GM19395 (cell line): ENCODE measurements around the gene ECE2.

Source experiments
- ATAC-seq: cut with Tn5 transposase; IDR thresholded peaks from one replicate; pipeline ENCODE4 v1.9.1; 2021; ENCODE audit warnings: mild to moderate bottlenecking, moderate library complexity; ENCODE audit not compliant: unreplicated experiment

The ECE2 gene

DNA sequence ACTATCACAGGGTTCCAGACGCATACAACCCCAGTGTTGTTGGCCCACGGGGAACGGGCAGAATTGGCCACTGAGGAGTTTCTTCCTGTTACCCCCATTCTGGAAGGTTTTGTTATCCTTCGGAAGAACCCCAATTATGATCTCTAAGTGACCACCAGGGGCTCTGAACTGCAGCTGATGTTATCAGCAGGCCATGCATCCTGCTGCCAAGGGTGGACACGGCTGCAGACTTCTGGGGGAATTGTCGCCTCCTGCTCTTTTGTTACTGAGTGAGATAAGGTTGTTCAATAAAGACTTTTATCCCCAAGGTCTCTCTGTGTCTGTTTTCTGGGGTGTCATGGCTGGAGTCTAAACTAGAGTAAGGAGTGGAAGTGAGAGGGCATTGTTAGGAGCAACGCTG lies 32.9 kb downstream of the ECE2 start:
- no peak for ATAC-seq

DNA sequence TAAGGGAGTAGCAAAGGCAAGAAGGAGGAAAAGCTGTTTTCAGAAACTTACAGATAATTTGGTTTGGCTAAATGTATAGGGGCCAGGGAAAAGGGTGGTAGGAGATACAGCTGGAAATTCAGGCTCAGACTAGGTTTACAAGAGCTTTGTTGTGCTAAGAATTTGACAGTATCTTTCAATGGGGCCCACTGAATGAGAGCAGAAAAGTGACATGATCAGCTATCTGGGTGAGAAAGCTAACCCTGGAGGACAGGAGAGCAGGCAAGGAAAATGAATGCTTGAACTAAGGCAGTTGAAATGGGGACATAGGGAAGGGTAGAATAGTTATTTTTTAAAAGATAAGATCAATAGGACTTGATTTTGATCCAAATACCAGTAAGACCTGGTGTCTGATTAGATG lies 35.8 kb downstream of the ECE2 start:
- ATAC-seq = no peak

DNA sequence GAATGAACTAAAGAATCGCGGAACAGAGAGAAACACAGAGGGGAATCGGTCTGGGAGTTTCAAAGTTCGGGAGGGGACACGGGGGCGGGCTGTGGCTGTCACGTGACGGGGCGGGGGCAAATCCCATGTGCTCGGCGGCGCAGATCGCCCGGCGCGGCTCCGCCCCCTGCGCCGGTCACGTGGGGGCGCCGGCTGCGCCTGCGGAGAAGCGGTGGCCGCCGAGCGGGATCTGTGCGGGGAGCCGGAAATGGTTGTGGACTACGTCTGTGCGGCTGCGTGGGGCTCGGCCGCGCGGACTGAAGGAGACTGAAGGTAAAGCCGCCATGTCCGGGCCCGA lies 38.5 kb downstream of the ECE2 start, which contains the start of gene EIF4G1:
Gene EIF4G1, plus strand, starts transcription at position 244 of the 337 bp plus-strand sequence. CDS start 1,191 bp downstream, outside the sequence.
- ATAC-seq = peak; percentile 79

DNA sequence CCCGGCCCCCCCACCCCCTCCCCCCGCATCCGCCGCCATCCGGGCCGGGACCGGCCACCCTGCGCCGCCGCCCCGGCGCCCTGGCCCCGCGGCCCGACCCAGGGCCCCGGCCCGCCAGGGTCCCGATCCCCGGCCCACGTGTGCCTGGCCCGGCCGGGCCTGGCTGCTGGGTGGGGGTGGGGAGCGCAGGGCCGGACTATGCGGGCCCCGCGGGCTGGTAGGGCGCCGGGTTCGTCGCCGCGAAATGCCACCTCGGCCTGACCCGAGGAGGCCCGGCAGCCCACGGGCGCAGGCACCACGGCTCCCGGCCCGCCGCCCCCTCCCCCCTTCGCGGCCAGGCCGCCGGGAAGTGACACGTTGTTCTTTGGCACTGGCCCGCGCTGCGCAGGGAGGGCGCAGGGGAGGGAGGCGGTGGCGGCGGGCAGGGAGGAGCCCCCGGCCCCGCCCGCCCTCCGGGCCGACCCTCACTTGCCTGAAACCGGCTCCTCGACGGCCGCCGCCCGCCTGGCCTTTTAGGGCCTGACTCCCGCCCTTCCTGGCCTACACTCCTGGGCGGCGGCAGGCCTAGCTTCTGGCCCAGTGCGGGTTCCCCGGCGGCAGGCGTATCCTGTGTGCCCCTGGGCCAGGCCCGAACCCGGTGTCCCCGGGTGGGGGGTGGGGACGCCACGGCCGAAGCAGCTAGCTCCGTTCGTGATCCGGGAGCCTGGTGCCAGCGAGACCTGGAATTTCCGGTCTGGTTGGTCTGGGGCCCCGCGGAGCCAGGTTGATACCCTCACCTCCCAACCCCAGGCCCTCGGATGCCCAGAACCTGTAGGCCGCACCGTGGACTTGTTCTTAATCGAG lies 39.1 kb downstream of the ECE2 start:
- ATAC-seq = peak; percentile 53

DNA sequence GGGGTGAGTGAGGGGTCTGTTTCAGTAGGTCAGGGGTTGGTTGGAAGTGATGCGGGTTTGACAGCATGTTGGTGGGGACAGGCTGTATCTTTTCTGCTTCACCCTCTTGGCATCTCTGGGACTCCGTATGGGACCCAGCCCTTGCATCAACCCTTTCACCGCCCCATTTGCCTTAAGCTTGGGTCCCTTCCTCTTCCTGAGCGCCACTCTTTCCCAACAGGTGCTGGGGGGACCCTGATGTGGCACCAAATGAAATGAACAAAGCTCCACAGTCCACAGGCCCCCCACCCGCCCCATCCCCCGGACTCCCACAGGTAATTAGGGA lies 39.7 kb downstream of the ECE2 start:
- peak; percentile 18 for ATAC-seq

DNA sequence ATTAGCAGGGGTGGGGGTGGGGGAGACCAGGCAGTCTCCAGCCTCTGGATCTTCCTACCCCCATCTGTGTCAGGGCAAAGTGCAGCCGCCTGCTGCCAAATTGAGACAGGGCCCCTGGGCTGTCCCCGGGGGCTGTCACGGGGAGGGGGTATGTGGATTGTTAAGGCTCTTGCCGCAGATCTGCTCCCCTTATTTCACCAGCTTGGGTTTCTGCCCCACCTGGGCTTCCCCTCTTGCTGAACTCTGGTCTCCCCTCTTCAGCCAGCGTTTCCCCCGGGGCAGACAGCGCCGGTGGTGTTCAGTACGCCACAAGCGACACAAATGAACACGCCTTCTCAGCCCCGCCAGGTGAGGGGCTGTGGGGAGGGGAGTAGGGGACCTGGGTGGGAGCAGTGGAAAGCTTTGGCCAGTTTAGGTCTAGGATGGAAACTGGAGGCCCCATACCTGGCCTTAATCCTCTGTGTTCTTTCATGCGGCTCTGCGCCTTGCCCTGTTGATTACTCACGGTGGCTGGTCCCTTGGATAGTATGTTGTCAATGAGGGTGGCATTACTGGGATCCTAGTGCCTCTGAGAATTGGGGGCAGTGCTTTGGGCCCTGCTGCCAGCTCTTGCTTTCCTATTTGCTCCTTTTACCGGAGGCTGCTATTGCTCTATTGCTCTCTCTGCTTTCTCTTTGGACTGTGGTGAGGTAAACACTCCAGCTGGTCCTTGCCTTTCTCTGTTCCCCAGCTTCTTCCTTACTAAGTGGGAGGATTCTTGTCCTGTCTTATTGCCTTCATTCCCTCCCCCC lies 40.2 kb downstream of the ECE2 start:
- no peak for ATAC-seq

DNA sequence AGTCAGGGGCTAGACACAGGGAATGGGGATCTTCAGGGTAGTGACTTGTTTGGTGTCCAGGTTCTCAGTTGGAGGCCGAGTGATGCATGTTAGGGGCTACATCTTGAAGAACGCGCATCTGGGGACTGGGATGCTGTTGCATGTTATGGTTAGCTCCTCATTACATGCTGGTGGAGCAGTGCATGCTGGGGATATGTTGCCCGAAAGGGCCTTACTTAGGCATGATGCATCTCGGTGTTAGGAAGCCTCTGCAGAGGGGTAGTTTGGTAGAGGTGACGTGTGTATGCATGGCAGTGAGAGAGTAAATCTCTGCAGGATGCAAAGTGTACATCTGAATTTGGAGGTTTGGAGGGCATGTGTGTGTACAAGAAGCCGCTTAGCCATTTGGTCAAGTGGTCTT lies 41.0 kb downstream of the ECE2 start:
- ATAC-seq = no peak

DNA sequence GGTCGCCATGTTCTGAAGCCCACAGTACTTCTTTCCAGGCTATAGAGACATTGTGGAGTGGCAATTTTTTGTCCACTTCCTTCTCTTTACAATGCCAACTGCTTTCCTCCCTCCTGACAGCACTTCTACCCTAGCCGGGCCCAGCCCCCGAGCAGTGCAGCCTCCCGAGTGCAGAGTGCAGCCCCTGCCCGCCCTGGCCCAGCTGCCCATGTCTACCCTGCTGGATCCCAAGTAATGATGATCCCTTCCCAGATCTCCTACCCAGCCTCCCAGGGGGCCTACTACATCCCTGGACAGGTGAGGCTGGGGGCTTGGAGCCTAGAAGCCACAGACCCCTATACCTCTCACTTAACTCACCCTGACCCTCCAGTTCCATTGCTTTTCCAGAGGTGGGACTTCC lies 41.4 kb downstream of the ECE2 start:
- no peak for ATAC-seq

DNA sequence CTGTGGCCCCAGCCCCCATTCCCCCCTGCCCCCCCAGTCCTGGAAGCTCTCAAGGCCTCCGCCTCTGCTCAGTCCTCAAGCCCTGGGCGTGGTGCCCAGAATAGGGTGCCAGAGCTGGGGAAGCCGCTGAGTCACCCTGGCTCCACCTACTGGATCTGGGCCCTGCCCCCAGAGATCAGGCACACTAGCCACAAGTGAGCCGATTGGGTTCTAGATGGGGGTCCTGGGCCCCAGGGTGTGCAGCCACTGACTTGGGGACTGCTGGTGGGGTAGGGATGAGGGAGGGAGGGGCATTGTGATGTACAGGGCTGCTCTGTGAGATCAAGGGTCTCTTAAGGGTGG lies 44.3 kb downstream of the ECE2 start:
- ATAC-seq = no peak

DNA sequence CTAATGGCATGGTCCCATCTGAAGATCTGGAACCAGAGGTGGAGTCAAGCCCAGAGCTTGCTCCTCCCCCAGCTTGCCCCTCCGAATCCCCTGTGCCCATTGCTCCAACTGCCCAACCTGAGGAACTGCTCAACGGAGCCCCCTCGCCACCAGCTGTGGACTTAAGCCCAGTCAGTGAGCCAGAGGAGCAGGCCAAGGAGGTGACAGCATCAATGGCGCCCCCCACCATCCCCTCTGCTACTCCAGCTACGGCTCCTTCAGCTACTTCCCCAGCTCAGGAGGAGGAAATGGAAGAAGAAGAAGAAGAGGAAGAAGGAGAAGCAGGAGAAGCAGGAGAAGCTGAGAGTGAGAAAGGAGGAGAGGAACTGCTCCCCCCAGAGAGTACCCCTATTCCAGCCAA lies 45.8 kb downstream of the ECE2 start:
- no peak for ATAC-seq

DNA sequence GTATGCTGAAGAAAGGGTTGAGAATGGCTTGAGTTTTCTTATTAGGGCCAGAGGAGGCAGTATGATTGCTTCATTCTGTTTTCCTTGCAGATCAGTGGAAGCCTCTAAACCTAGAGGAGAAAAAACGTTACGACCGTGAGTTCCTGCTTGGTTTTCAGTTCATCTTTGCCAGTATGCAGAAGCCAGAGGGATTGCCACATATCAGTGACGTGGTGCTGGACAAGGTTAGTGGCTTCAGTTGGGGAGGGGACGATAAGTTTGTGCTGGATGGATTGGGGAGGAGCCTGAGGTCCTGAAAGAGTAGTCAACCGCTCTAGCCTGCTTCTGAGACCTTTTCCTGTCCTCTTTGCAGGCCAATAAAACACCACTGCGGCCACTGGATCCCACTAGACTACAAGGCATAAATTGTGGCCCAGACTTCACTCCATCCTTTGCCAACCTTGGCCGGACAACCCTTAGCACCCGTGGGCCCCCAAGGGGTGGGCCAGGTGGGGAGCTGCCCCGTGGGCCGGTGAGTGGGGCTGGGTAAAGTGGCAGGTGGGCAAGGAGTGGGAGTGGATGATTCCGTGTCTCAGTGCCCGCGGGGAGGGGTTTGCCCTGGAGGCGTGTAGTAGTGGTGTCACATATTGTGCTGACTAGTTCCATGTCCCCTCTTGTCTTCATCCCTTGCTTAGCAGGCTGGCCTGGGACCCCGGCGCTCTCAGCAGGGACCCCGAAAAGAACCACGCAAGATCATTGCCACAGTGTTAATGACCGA lies 47.1 kb downstream of the ECE2 start:
- ATAC-seq = no peak

DNA sequence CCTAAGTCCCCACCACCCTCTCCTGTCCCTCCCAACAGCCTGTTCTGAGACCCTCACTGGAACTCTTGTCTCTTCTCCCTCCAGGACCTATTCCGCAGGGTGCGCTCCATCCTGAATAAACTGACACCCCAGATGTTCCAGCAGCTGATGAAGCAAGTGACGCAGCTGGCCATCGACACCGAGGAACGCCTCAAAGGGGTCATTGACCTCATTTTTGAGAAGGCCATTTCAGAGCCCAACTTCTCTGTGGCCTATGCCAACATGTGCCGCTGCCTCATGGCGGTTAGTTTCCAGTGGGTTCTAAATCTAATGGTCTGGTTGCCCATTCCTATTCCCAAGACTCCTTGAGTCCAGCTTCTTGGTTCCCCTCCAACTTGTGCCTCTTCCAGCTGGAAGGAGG lies 47.9 kb downstream of the ECE2 start:
- no peak for ATAC-seq

DNA sequence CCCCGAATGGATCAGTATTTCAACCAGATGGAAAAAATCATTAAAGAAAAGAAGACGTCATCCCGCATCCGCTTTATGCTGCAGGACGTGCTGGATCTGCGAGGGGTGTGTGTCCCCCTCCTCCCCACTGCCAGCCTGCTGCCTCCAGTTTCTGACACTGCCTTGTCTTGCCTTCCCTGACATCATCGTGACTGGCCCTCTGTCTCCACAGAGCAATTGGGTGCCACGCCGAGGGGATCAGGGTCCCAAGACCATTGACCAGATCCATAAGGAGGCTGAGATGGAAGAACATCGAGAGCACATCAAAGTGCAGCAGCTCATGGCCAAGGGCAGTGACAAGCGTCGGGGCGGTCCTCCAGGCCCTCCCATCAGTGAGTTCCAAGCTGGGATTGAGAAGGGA lies 49.4 kb downstream of the ECE2 start:
- ATAC-seq = no peak

DNA sequence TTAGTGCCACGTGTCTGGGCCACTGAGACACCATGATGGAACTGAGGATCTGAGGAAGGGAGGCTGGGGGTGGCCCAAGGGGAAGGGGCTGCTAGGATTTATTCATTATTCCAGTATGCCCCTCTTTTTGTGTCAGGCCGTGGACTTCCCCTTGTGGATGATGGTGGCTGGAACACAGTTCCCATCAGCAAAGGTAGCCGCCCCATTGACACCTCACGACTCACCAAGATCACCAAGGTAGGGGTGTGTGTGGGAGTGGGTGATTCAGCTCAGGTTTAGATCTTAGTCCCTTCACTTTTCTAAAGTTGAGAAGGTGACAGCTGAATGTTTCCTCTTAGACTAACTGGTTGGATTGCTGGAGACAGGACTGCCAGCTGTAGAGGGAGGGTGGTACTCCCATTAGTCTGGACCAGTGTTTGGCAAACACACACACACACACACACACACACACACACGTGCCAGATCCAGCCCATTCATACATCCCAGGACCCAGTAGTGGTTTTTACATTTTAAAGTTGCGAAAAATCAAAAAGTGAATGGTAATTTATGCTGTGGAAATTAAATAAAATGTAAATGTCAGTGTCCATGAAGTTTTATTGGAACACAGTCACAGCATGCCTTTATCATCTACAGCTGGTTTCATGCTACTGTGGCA lies 50.0 kb downstream of the ECE2 start:
- no peak for ATAC-seq

DNA sequence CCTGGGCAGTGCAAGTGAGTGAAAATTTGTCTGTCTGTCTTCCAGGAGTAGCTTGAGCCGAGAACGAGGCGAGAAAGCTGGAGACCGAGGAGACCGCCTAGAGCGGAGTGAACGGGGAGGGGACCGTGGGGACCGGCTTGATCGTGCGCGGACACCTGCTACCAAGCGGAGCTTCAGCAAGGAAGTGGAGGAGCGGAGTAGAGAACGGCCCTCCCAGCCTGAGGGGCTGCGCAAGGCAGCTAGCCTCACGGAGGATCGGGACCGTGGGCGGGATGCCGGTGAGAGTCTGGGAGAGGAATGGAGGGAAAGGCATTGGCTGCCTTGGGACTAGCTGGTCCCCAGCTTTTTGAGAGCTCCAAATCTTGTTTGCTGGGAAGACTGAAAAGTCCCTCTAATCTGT lies 51.3 kb downstream of the ECE2 start:
- no peak for ATAC-seq

DNA sequence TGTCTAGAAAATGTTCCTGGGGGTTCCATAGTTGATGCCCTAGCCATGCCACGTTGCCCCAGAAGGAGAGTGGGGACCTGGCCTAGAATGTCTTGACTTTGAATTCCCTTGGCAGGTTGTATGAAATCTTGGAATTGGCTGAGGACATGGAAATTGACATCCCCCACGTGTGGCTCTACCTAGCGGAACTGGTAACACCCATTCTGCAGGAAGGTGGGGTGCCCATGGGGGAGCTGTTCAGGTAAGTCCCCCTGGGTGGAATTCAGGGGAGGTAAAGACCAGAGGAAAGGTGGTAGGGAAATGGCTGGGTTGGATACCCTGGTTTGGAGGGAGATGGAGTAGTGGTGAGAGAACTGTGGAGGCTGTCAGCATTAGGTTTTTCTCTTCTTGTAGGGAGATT lies 52.7 kb downstream of the ECE2 start:
- ATAC-seq = no peak

DNA sequence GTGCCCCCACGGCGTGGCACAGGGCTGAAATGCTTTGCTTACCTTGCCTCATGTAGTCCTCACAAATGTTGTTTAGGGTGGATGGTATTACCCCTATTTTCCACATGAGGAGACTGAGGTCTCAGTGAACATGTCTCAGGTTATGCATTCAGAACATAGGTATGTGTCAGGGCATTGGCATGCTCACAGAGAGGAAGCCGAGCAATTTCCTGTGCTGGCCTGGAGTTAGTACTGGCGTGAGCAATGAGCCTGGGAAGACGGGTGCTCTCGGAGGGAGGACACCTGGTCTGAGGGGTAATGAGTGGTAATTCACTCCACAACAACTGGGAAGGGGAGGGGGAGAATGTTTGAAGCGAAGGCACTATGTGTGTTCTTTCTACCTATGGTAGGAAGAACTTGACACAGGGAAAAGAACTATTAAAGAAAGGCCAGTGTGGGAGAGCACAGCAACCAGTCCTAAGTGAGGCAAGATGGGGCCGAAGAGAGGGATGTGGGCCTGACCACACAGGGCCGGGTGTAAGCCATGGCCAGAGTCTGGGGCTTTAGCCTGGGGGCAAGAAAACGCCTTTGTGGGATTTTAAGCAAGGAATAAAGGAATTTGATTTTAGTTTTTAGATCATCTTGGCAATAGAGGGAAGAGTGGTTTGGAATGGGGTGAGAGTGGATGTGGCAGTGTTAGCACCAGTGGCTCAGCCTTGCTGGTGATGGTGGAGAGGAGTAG lies 56.7 kb downstream of the ECE2 start:
- no peak for ATAC-seq

DNA sequence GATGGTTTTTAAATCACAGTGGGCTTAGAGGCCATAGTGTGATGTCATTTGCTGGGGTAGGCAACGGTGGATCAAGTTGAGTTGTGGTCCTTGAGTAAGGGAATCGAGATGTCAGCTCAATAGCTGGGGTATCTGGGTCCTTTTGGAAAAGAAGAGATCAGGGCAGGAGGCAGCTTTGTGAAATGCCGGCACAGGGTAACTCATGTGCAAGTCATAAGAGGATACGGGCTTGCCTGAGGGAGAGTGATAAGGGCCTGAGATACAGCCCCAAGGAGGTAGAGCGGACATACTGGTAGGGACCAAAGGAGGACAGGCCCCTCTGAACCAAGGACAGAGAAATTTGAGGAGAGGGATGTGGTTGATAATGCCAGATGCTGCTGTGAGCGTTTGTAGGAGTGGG lies 57.4 kb downstream of the ECE2 start:
- no peak for ATAC-seq

DNA sequence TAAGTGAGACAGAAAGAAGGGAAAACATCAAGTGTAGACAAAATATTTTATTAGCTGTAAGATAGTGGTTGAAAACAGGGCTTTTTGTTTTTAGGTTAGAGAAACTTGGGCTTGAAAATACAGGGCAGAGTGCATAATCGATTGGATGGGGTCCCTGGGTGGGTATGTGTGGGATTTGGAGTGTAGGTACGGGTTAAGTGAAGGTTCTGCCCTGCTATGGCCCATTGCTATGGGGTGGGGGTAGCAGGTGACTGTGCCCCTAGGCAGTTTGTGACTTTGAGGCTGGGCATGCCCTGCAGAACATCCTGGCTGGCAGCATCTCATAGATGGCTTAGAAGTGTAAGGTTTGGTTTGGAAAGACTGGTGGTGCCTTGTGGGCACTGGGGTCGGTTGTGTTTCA lies 57.9 kb downstream of the ECE2 start:
- ATAC-seq = no peak

DNA sequence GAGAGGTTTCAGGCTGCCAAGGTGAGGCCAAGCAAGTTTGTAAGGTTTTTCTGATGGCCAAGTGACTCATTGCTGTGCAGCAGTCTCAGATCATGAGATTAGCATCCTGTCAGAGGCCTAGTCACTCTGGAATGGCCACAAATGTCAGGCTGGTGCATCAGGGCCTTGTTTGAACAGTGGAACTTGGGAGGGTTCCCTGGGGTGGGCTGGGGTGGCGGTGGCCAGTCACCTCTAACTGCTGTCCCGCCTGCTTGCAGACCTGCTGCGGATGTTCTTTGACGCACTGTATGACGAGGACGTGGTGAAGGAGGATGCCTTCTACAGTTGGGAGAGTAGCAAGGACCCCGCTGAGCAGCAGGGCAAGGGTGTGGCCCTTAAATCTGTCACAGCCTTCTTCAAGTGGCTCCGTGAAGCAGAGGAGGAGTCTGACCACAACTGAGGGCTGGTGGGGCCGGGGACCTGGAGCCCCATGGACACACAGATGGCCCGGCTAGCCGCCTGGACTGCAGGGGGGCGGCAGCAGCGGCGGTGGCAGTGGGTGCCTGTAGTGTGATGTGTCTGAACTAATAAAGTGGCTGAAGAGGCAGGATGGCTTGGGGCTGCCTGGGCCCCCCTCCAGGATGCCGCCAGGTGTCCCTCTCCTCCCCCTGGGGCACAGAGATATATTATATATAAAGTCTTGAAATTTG lies 58.8 kb downstream of the ECE2 start:
- ATAC-seq = no peak
